GM12875 (cell line): Measurements from ENCODE around the gene CXCL1.

Experiments
- H3K4me3 ChIP-seq: one replicate; pipeline ENCODE4 v1.5.1; 2011; ENCODE audit warnings: low read depth, low read length, control low read depth
- CTCF ChIP-seq: IDR thresholded peaks from 2 replicates; pipeline ENCODE4 v1.5.1; 2011; ENCODE audit warnings: low read depth, mild to moderate bottlenecking, control low read depth, inconsistent platforms, low read length, moderate library complexity, borderline replicate concordance; ENCODE audit not compliant: insufficient read depth

The CXCL1 gene

GRCh38 chr4:73874386-73874785, 5.2 kb downstream of the CXCL1 start:
- no peak for TF ChIP-seq CTCF
- no peak overlapping the region for H3K4me3 ChIP-seq

- H3K4me3 ChIP-seq, result no peak overlapping the region
- TF ChIP-seq CTCF, result no peak
These were observed 6.2 kb downstream of the CXCL1 start for GRCh38 chr4:73875401-73875800.

- no peak overlapping the region for H3K4me3 ChIP-seq
- no peak for TF ChIP-seq CTCF
These were observed 14.1 kb downstream of the CXCL1 start for GRCh38 chr4:73883306-73883705.

- H3K4me3 ChIP-seq, result no peak overlapping the region
- no peak for TF ChIP-seq CTCF
These were observed 16.5 kb downstream of the CXCL1 start for GRCh38 chr4:73885574-73886267.

- no peak overlapping the region for H3K4me3 ChIP-seq
- no peak for TF ChIP-seq CTCF
These were observed 22.1 kb downstream of the CXCL1 start for GRCh38 chr4:73891326-73891725.

- no peak for TF ChIP-seq CTCF
- no peak overlapping the region for H3K4me3 ChIP-seq
These were observed 22.7 kb downstream of the CXCL1 start for GRCh38 chr4:73891739-73892405.

- no peak overlapping the region for H3K4me3 ChIP-seq
- no peak for TF ChIP-seq CTCF
These were observed 23.8 kb downstream of the CXCL1 start for GRCh38 chr4:73892966-73893365.
